ENCODE measurements around the gene LPP. TPM values are rescaled to one million over a fixed set of nuclear protein-coding genes. Genes with fewer than 3 reads are reported as not detected.

LPP gene
- total RNA-seq, 1 experiment from 2014 or later, result 18.1 TPM

DNA sequence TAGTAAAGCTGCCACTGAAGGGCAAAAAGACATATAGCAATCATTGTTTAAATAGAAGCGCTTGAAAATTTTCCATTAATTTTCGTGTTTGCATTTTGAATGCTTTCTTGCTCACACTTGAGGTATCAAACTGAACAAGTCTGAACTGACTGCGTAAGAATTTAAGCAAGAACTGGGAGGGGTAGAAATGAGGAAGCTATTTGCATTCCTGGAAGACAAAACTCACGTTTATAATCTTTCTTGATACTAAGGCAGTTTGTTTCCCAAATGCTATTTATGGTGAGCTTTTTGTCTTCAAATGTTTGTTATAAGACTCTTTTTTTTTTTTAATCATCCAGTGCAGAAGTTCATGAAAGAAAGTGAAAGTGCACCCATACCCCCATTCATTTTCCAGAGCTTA lies 518.0 kb downstream of the LPP start:
- no peak for DNase-seq (ENCODE audit: low read depth)

- DNase-seq (ENCODE audit: low read depth), result no peak
These were observed 518.9 kb downstream of the LPP start for GRCh38 chr3:188672840-188673239.

GRCh38 chr3:188673646-188674186 lies 519.8 kb downstream of the LPP start:
- DNase-seq (ENCODE audit: low read depth), result peak; percentile 20

DNA sequence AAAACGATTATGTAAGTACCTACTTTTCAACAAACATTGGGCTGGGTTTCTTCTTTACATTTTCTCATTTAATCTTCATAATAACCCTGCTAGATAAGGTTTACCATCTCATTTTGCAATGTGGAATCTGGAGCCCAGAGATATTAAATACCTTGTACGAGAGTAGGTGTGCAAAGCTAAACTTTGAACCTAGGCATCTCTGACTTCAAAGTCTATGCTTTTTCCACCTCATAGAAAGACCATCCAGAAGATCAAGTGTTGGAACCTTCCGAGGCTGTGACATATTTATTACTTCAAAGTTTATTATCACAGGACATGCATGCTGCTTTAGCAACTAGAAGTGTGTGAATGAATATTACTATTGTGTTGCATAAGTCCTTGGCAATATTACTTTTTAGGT lies 520.6 kb downstream of the LPP start:
- DNase-seq (ENCODE audit: low read depth), result no peak

DNA sequence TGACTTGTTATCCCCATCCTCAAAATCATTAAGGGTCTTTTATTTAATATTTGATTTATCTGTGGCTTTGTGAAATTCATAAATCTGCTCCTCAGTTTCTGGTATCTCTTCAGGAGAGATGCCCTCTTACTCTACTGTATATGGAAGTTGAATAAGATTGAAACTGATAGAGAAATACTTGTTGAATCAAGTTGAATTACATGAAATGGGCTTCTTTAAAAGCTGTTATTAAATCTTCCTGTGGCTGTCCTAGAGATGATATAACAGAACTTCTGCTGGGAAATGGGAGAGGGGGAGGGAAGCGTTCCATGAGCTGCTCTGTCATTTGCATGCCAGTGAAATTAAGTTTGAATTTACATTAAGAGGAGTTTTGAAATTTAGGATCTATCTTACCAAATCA lies 523.4 kb downstream of the LPP start:
- no peak for DNase-seq (ENCODE audit: low read depth)

DNA sequence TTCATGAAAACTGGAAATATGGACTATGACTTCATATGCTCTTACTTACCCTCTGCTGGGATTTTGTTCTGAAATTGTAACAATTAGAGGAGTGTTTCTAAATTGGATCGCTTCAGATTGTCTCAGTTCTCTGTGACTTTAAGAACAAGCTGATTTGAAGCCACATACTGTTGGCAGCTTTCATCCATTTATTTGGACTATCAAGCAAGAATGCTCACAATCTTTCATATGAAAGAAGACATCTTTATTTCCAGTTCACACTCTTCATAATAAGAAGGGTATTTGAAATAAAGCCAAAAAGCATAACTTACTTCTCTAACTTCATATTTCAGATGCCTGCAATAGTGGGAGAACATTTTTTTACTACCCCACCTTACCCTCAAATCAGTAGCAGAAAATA lies 526.2 kb downstream of the LPP start:
- no peak for DNase-seq (ENCODE audit: low read depth)

- no peak for DNase-seq (ENCODE audit: low read depth)
These were observed 526.6 kb downstream of the LPP start for GRCh38 chr3:188680605-188681004.

- no peak for DNase-seq (ENCODE audit: low read depth)
These were observed 528.4 kb downstream of the LPP start for GRCh38 chr3:188682316-188682715.

DNA sequence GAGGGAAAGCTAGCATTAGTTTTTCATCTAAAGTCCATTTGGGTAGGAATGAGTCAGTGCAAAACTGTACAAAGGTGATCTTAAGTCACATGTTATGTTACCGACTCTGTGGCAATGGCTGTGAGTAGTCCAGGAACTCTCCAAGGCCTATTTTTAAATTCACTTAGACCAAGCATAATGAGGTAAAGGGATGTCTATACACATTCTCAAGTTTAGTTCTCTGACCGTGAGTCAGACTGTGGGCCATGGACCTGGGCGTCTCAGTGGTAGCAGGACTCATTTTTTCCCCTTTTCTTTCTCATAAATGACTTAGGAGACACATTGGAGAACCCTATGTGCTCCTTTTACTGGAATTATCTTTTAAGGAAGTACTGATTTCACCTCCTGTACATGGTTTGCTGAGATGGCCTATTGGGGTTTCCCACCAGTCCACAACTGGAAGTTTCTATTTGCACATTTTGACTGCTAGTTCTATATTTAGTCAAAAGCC lies 529.1 kb downstream of the LPP start:
- peak; percentile 80 for DNase-seq (ENCODE audit: low read depth)

- DNase-seq (ENCODE audit: low read depth), result no peak
These were observed 530.3 kb downstream of the LPP start for GRCh38 chr3:188684276-188684675.

GRCh38 chr3:188685789-188686188 lies 531.8 kb downstream of the LPP start:
- no peak for DNase-seq (ENCODE audit: low read depth)

GRCh38 chr3:188686324-188686723 lies 532.4 kb downstream of the LPP start:
- no peak for DNase-seq (ENCODE audit: low read depth)

- peak; percentile 74 for DNase-seq (ENCODE audit: low read depth)
These were observed 533.4 kb downstream of the LPP start for GRCh38 chr3:188687389-188687788.

- no peak for DNase-seq (ENCODE audit: low read depth)
These were observed 535.2 kb downstream of the LPP start for GRCh38 chr3:188689101-188689574.

DNA sequence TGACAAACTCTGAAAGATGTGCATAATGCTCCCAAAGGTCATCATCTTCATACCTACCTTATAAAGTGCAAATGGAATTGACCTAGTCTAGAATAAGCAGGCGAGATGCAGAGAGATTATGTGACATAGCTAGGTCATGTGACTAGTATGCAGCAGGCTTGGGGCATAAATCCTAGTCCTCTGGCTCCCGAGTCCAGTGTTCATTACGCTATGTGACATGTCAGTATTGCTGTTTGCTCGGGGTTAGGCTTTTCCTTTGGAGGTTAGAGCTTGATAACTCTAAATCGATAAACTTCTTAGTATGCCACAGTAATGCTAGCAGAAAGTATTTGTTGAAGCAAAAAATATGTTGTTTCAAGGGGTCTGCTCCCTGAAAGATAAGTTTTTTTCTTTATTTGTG lies 536.1 kb downstream of the LPP start:
- no peak for DNase-seq (ENCODE audit: low read depth)

- no peak for DNase-seq (ENCODE audit: low read depth)
These were observed 537.0 kb downstream of the LPP start for GRCh38 chr3:188691004-188691403.

GRCh38 chr3:188691665-188692064 lies 537.7 kb downstream of the LPP start:
- DNase-seq (ENCODE audit: low read depth), result no peak

DNA sequence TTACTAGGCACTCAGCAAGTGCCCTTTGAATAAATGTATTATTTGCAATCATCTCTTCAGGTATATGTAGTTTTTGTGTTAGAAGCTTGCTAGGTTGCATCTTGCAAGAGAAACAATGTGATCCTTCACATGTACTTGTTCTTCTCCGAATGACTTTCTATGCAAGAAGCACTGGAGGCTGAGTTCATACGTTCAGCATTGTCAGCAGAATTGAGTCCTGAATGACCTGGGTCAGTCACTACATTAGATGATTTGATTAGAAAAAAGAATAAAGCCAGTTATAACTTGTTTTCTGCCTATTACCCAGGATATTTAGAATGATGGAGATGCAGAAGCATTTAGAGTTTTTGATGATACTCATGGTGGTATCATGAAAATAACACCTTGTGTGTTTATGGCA lies 538.7 kb downstream of the LPP start:
- DNase-seq (ENCODE audit: low read depth), result no peak

DNA sequence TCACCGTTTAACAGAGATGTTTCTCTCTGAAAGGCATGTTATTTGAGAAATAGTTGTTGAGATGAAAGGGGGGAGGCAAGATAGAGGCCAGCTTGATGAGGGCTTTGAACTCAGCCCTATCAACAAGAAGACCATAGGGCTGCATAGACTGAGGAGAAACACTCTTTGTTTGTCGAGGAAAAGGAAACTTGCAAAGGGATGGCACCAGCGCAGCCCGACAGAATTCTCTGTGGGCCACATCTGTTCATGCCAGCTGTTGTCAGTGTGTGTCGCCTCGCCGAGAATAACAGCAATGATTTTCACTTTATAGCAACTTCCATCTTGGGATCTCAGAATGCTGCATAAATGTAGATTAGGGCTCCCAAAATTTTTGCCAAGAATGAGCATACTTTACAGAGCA lies 539.5 kb downstream of the LPP start:
- DNase-seq (ENCODE audit: low read depth), result no peak

DNA sequence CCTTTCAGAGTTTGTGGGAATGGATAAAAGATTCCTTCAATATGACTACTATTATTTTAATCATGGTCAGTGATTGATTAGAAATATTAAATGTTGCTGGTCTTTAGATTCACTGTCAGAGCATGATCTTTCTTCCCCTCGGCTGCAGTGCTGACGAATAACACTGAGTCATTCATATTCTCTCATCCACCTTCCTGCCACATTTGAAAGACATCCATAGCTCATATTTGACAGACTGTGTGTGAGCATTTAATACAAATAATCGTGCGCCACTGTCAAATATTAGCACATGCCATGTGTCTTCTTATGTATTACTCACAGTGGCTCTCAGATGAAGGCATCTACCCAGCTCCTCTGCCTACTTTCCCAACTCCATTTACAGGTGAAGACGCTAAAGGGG lies 541.3 kb downstream of the LPP start:
- no peak for DNase-seq (ENCODE audit: low read depth)

- DNase-seq (ENCODE audit: low read depth), result no peak
These were observed 543.2 kb downstream of the LPP start for GRCh38 chr3:188697127-188697526.

DNA sequence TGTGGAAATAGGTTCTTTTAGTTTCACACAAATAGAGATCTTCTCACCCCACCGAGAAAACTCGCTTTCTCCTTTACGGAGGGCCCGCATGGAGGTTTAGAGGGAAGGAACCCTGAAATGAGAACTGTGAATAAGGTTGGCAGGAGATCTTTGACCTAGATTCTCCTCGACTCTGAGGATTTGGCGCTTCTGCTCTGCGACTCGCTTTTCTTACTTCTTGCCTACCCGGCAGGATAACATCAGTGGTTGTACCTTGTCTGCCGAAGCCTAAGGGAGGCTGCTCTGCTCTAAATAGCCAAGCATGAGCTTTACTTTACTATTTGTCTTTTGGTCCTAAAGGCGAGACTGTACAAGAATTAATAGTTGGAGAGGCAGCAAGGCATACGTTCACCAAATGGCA lies 544.5 kb downstream of the LPP start:
- DNase-seq (ENCODE audit: low read depth), result no peak

DNA sequence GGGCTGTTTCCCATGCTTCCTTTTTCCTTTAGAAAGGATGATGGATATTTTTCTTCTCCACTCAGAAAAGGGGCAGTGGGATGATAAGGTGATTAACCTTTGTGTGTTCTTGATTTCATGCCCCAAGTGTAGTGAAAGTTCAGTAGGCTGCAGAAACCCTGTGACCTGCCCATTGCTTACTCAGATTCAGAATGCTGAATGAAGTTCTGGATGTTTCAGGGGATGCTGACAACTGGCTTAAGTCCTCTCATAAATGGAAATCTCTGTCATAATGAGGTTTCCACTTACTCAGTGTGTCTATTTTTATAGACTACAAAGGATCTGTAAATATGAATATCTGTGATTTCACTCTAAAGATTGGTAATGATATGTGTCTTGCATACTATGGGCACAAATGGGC lies 546.5 kb downstream of the LPP start:
- no peak for DNase-seq (ENCODE audit: low read depth)

DNA sequence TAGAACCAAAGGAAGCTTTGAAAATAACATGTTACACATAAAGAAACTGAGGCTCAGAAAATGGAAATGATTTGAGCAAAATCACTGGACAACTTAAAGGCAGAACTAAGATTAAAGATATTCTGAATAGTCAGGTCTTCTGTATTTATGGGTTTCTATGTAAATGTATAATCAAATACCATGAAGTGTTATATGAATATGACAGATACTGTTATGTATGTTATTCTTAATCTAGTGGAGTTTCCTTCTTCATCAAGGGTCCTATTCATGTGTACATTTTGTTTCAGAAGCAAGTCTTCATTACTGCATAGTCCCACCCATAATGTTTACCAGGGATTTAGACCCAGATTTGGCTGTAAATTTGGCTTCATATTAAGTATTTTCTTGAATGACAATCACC lies 547.0 kb downstream of the LPP start:
- no peak for DNase-seq (ENCODE audit: low read depth)
